ENCODE measurements around the gene LIPC.

Gene LIPC

GRCh38 chr15:58501006-58501405 is 69.2 kb downstream of the LIPC start:
- no peak for DNase-seq

GRCh38 chr15:58501636-58502188 is 69.9 kb downstream of the LIPC start:
- no peak for DNase-seq

- no peak for DNase-seq
Observed at GRCh38 chr15:58503139-58504027, 71.6 kb downstream of the LIPC start.

- DNase-seq = no peak
Observed at GRCh38 chr15:58504674-58505234, 73.0 kb downstream of the LIPC start.

DNA sequence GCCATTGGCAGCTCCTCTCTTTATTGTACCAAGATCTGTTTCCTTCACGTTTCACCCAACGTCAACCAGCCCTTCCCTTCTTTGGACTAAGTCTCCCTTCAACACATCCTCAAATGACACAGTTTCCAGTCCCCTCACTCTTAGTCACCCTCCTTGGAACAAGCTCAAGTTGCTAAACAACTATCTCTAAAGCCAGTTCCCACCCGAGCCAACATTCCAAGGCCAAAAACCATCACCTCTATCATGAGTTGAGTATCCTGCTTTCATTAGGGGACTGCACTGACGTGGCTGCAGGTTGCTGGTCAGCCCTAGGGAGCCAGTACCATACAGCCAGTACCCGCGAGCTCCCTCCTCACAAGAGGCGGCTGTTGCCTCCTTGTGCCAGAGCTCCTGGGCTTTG is 73.8 kb downstream of the LIPC start:
- no peak for DNase-seq

GRCh38 chr15:58506064-58506490 is 74.3 kb downstream of the LIPC start:
- DNase-seq = no peak

GRCh38 chr15:58506783-58507668 is 75.2 kb downstream of the LIPC start:
- DNase-seq = no peak

DNA sequence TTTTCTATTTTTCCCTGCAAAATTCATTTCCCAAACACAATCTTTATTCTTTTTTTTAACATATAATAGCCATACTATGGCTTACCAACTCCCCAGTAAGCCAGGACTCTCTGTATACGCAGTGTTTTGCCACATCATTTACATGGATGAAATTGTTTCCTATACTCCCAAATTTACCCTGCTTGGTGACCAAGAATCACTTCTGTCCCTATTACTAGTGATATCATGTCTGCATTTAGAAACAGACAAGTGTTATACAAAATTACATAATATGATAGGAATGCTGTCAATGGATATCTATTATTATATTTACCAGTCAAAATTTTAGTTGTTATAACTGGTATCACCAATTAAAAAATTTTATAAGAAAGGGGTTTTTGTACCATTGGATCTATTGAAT is 77.8 kb downstream of the LIPC start:
- DNase-seq = no peak

DNA sequence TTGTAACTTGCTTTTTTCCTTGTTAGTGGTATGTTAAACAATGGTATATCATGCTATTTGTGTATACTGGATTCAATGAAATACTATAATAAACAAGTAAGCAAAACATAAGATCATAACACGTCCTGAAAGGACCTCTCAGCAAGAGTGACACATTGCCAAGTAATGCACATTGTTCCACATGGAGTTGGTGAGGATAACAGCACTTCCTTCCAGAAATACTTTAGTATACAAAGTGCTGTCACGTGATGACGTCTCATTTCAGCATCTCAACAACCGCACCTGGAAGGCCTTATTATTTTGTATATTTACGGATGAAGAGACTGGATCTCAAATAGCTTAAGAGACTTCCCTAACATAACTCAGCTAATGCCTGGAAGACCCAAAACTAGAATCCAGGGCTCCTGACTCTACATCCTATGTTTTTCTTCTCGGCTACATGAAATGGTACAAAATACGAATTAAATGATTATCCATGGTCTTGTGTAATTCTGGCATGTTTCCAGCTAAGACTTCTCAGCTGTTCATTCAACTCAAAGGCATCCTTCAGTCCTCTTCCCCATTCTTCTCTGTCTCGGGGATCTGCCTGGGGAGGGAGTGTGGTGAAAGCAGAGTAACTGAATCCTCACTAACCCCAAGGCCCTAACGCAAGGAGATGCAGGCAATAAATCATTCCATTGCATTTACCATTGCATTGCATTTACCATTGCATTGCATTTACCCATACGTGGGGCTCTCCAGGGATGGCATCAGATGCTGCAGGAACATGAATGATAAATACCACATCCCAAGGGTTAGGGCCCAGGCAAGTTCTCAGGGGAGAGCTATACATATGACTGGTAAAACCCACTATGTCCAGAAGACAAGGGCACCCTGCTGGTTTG is 79.2 kb downstream of the LIPC start:
- DNase-seq = no peak

GRCh38 chr15:58511599-58511987 is 79.8 kb downstream of the LIPC start:
- no peak for DNase-seq

GRCh38 chr15:58512522-58512921 is 80.7 kb downstream of the LIPC start:
- no peak for DNase-seq

DNA sequence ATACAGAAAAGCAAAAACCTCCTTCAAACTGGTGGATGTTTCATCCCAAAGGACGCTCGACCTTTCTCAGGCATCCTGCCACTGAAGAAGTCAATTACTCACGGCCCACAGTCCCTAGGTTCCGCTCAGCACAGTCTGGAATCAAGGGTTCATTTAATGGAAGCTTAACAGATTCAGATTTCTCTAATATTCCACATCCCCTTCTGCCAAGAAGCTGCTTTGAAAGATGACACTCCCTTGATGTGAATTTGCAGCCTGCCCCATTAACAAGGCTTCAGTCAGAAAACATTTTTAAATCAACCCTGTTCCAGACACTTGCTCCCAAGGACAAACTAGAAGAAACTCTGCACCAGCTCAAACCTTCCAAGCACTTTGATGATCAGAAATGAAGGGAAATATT is 81.2 kb downstream of the LIPC start:
- DNase-seq = no peak

- DNase-seq = no peak
Observed at GRCh38 chr15:58513726-58514336, 82.0 kb downstream of the LIPC start.

DNA sequence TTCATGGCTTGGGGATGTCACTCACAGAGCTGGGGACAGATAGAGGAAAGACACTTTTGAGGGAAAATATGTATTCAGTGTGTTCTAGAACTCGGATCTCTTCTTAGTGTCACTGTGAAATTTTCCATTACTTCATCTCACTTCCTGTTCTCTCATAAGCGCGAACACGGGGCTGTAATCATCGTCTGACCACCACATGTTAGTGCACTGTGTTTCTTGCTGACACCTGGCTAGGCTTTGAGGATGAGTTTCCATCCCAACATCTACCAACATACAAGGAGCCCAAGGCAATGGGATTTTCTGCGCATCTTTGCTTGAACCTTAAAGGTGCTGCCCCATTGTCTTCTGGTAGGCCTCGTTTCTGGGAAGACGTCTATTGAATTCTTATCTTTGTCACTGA is 84.0 kb downstream of the LIPC start:
- DNase-seq = no peak

DNA sequence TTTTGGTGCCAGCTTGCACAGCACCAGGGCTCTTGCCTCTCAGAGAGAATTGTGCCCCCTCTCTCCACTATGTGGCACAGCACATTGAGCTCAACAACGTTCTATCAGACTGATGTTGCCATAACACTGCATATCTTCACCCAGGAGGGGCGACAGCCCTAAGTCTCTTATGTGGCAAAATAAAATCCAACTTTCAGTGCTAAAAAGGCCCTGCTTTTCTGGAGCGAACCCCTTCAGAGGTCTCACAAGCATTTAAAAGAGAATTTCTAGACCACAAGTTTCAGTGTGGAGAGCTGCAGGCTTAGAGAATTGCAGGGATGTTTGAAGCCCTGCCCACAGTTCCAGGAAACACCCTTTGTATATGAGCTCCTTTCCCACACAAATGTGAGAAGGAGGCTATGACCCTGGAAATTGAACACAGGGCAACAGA is 85.5 kb downstream of the LIPC start:
- DNase-seq = peak; percentile 5

GRCh38 chr15:58517682-58518525 is 86.1 kb downstream of the LIPC start:
- DNase-seq = no peak

GRCh38 chr15:58518626-58519025 is 86.8 kb downstream of the LIPC start:
- no peak for DNase-seq

GRCh38 chr15:58519516-58519915 is 87.7 kb downstream of the LIPC start:
- DNase-seq = no peak

DNA sequence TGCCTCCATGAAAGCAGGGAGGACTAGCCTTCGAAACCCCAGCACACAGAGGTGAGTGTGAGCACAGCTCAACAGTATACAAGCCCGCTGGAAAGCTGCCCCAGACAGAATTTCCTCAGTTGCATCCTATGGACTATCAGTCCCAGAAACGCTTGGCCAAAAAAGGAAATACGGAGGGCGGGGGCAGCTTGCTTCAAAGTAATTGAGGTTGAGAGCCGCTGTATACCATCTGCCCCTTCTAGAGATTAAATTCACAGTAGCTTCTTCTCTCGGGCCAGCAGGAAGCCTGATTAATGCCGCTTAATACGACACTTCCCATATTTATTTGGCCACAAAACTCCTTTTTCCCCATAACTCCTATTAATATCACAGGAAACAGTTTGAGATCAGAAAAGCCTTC is 88.7 kb downstream of the LIPC start:
- no peak for DNase-seq

- DNase-seq = no peak
Observed at GRCh38 chr15:58520936-58521292, 89.1 kb downstream of the LIPC start.

Measured in activated CD4-positive, alpha-beta T cell treated with anti-CD3 and anti-CD28 coated beads, Interleukin-2, amount 50 U/mL, for 16 hours (primary cell).